ENCODE data around the gene DLG5.

The DLG5 gene

DNA sequence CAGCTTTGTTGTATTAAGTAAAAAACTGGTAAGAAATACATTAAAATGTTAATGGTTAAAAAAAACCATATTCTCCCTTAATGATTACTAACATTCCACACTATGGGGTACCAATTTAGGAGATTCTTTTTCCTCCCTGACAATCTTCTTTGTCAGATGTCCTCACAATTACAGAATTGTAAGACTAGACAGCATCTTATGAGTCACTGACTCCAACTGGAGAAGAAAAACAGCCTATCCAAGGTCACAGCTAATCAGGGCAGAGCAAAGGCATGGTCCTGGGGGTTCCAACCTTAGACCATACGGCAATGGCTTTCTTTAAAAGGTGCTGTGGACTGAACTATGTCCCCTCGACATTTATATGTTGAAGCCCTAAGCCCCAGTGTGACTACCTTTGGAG, 127.6 kb downstream of the DLG5 start:
- TF ChIP-seq CTCF (IDR thresholded peaks at IDR 0.05; ENCODE audit: extremely low read depth, missing control alignments), result no peak
- DNase-seq (ENCODE audit: low spot score), result no peak

DNA sequence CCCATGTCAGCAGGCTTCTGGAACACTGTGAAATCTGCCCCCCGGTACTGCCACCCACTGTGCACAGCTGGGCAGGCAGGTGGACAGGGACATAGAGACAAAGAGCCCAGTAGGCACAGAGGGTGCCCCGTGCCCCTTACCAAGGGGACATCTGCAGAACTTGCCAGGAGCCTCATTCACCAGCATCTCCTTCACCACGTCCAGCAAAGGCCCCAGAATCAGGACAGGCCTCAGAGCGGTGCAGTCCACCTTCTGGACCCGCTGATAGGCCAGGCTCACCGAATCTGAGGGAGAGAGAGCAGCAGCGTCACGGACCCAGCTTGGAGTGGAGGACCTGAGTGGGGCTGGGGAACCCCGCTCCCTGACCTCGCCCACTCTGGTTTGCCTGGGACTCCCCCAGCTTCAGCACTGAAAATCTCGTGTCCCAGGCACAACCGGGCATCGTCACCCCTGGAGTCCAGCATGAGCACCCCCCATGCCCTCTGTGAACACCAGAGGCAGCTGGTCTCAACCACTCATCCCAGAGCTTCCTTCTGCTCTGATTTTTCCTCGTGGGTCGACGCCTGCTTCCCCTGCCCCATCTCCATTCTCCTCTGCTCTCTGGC, 130.1 kb downstream of the DLG5 start:
- TF ChIP-seq CTCF (IDR thresholded peaks at IDR 0.05; ENCODE audit: extremely low read depth, missing control alignments), result no peak
- DNase-seq (ENCODE audit: low spot score), result no peak

GRCh38 chr10:77795426-77796055, 131.0 kb downstream of the DLG5 start:
- no peak for DNase-seq (ENCODE audit: low spot score)
- TF ChIP-seq CTCF (IDR thresholded peaks at IDR 0.05; ENCODE audit: extremely low read depth, missing control alignments), result no peak

DNA sequence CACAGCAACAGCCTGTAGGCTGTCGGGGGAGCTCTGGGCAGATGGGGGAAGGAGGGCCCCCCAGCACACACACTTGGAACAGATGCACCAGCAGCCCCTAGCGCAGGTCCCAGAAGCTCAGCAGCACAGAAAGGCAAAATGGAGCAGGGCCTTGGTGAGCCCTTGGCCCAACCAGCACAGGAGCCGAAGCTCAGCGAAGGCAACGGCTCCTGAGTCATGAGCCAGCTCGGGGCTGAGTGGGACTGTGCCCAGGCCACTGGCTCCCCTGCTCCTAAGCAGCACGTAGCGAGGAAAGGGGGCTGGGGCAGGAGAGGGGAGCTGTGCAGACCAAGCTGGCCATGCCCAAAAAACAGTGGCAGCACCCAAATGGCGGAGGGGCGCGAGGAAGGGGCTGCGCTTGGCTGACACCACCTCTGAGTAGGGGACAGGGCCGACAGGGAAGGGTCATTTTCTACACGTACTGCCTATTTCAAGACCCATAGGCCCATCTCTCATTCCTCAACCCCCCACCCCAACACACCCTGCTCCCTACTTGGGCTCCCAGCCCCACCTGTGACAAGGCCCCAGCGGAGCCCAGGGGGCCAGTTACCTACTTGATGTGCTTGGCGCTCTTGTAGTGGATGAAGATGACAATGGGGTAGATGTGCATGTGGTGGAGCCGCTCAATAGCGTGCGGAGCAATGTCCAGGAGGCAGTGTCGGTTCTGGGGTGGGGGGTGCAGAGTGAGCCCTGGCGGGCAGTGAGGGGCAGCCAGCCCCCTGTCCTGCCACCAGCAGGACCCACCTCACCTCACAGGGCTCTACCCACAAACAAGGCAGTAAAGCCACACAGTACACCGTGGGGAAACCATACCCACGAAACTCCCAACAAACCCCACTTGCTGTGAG, 132.1 kb downstream of the DLG5 start:
- no peak for DNase-seq (ENCODE audit: low spot score)
- TF ChIP-seq CTCF (IDR thresholded peaks at IDR 0.05; ENCODE audit: extremely low read depth, missing control alignments), result no peak

GRCh38 chr10:77793831-77794230, 132.7 kb downstream of the DLG5 start:
- TF ChIP-seq CTCF (IDR thresholded peaks at IDR 0.05; ENCODE audit: extremely low read depth, missing control alignments), result no peak
- DNase-seq (ENCODE audit: low spot score), result no peak

- no peak for TF ChIP-seq CTCF (IDR thresholded peaks at IDR 0.05; ENCODE audit: extremely low read depth, missing control alignments)
- no peak for DNase-seq (ENCODE audit: low spot score)
These were observed 134.4 kb downstream of the DLG5 start for GRCh38 chr10:77792155-77792554.

- no peak for TF ChIP-seq CTCF (IDR thresholded peaks at IDR 0.05; ENCODE audit: extremely low read depth, missing control alignments)
- DNase-seq (ENCODE audit: low spot score), result no peak
These were observed 135.0 kb downstream of the DLG5 start for GRCh38 chr10:77791506-77791905.
